ENCODE data around the gene MRPL1.

The MRPL1 gene

DNA sequence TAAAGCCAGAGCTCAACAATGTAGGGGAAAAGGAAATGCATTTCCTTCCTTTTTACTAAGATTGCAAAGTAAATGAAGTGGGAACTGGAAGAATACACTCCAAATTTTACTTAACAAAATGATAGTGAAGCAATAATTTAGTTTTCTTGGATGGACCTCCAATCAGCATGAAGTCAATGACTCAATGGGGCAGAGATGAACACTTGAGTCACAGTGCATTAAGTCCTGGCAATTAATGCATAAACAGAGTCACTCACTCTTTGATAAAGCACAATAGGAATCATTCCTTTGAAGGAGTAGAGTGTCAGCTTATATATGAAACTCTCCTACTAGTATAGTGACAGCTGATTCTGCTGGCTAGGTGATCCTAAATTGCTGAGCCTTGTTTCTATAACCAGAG is 127.8 kb downstream of the MRPL1 start:
- DNase-seq, result no peak

DNA sequence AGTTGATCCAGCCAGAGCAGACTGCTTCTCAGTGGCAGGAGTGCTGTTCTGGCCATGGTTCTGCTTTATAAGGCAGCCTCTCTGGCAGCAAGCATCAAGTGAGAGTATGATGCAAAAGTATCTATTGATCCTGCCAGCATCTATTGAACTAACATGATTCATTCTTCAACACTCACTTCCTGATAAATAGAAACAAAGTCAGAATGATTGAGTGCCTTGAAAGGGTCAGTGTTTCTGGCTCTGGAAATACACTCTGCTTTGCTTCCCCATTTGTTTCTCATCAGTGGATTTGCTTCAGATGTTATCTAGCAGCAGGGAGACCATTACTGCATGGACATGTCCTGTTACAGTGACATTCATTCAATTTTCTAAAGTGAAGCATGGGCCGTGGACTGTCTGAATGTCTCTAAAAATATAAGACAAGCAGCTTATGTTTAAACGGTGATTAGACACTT is 128.3 kb downstream of the MRPL1 start:
- DNase-seq, result no peak

DNA sequence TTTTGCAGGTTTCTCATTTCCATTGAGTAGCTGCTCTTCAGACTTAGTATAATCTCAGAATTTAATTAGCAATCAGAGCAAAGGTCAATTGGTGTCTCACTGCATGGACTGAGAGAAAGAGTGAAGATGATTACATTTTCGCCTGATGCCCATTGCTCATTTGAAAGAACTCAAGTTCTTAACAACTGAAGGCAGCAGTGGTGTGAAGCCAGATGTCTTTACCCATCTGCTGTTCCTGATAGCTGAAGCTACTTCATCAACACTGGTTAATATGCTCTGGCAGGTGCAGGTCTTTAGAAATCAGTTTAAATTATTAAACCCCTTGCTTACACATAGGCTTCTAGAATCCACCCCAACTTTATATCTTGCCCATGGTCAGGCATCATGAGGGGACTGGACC is 130.0 kb downstream of the MRPL1 start:
- DNase-seq, result no peak

DNA sequence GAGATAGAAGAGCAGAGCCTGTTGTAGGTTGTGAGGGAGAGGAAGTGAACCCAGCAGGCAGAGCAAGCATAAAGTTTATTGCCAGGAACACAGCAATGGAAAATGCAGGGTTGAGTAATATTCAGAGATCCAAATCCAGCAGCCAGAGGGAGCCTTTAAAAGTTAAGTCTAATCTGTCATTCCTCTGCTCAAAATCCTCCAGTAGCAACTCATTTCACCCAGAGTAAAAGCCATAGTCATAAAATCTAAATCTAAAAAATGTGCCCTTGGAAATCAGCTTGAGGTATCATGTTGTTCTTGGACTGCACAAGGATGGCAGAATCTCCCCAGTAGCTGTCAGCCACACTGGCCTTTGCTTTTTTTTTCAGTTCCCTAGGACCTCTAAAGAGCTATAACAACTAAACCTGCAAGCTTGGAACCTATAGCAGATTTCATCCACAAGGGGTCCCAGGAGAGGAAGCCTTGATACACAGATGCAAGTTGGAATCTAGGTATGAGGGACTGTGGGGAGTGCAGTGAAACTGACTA is 131.6 kb downstream of the MRPL1 start:
- DNase-seq, result no peak

GRCh38 chr4:77996076-77996475 is 133.4 kb downstream of the MRPL1 start:
- no peak for DNase-seq

GRCh38 chr4:78001531-78001930 is 138.9 kb downstream of the MRPL1 start:
- DNase-seq, result no peak

GRCh38 chr4:78002260-78002659 is 139.6 kb downstream of the MRPL1 start:
- DNase-seq, result no peak
